Measurements from ENCODE around the gene BCKDHA. TPM values are rescaled to one million over a fixed set of nuclear protein-coding genes. Genes with fewer than 3 reads are reported as not detected.
A peak's percentile ranks its signal among the peaks of the same experiment; 100 is the strongest.

Gene BCKDHA
- total RNA-seq, 2 donors from 2014 or later, result 69.0 to 72.5 TPM

- H3K9me3 ChIP-seq, result no peaks in the 10 kb centered on the region
- WGBS, result under 1% methylated on average over 57 of the region's 71 CpGs
- TF ChIP-seq CTCF (IDR thresholded peaks at IDR 0.05) (peak in 3 of 4 experiments; percentile 29 to 50 (median 36)), POLR2AphosphoS5 (IDR thresholded peaks at IDR 0.05) (no peak)
- H3K4me3 ChIP-seq, result peak overlapping the region; percentile 70 to 80
- peak; percentile 38 for DNase-seq (ENCODE audit: low spot score)
- H3K27me3 ChIP-seq (replicated peaks; ENCODE audit: insufficient read depth), result no peaks in the 10 kb centered on the region
- H3K36me3 ChIP-seq, result no peaks in the 10 kb centered on the region
- intact Hi-C loops (cut with DNase I), result no loop called here
- peak overlapping the region; percentile 79 to 83 for H3K27ac ChIP-seq
- H3K4me1 ChIP-seq (replicated peaks), result peaks cover 5% of the 10 kb centered on the region
These were observed 44.8 kb upstream of the BCKDHA start for GRCh38 chr19:41352609-41353465.

GRCh38 chr19:41353466-41354342, 43.9 kb upstream of the BCKDHA start, which contains the start of gene TGFB1:
TGFB1 (minus strand) TSS chr19:41353922; CDS start chr19:41353044, 878 bp downstream.
- Histone ChIP-seq H3K27me3 (replicated peaks; ENCODE audit: insufficient read depth) (no peaks in the 10 kb centered on the region), H3K36me3 (no peaks in the 10 kb centered on the region), H3K4me3 (peak within 1 kb of the TSS; percentile 70 to 80), H3K4me1 (replicated peaks) (peaks cover 5% of the 10 kb centered on the region), H3K9me3 (no peaks in the 10 kb centered on the region), H3K27ac (peak within 1 kb of the TSS; percentile 79 to 83)
- intact Hi-C loops (cut with DNase I), result no loop called here
- peak; percentile 73 for DNase-seq (ENCODE audit: low spot score)
- TF ChIP-seq CTCF (IDR thresholded peaks at IDR 0.05) (peak; percentile 81 to 91 (median 84)), POLR2AphosphoS5 (IDR thresholded peaks at IDR 0.05) (peak; percentile 48), POLR2A (IDR thresholded peaks at IDR 0.05) (peak; percentile 57)
- WGBS, result under 1% methylated on average over 56 of the region's 78 CpGs

GRCh38 chr19:41354343-41354953, 43.2 kb upstream of the BCKDHA start:
- TF ChIP-seq POLR2AphosphoS5 (IDR thresholded peaks at IDR 0.05), result no peak
- no peak for TF ChIP-seq POLR2A (IDR thresholded peaks at IDR 0.05)
- no peak for TF ChIP-seq CTCF (IDR thresholded peaks at IDR 0.05)
- DNase-seq (ENCODE audit: low spot score), result no peak
- 87% methylated on average over 23 of the region's 23 CpGs for WGBS
- Histone ChIP-seq H3K4me3 (peak overlapping the region; percentile 70 to 80), H3K27me3 (replicated peaks; ENCODE audit: insufficient read depth) (no peaks in the 10 kb centered on the region), H3K4me1 (replicated peaks) (peaks cover 5% of the 10 kb centered on the region), H3K9me3 (no peaks in the 10 kb centered on the region), H3K27ac (peak overlapping the region; percentile 79 to 83), H3K36me3 (no peaks in the 10 kb centered on the region)
- intact Hi-C loops (cut with DNase I), result no loop called here

- no peak overlapping the region for H3K4me3 ChIP-seq
- peaks cover 5% of the 10 kb centered on the region for H3K4me1 ChIP-seq (replicated peaks)
- no peaks in the 10 kb centered on the region for H3K9me3 ChIP-seq
- no peaks in the 10 kb centered on the region for H3K36me3 ChIP-seq
- no peak for TF ChIP-seq POLR2A (IDR thresholded peaks at IDR 0.05)
- no peak for TF ChIP-seq CTCF (IDR thresholded peaks at IDR 0.05)
- no peak for TF ChIP-seq POLR2AphosphoS5 (IDR thresholded peaks at IDR 0.05)
- WGBS, result 79% methylated on average over 1 of the region's 1 CpG
- H3K27ac ChIP-seq, result no peak overlapping the region
- no peaks in the 10 kb centered on the region for H3K27me3 ChIP-seq (replicated peaks; ENCODE audit: insufficient read depth)
- DNase-seq (ENCODE audit: low spot score), result no peak
- intact Hi-C loops (cut with DNase I), result loop anchor here (5.0 kb wide), 1 partner anchor 33 kb away; no protein-coding TSS in a partner anchor
These were observed 42.6 kb upstream of the BCKDHA start for GRCh38 chr19:41355035-41355434.

All from prostate gland (tissue), 2 donors.